DMS114 treated with DMSO at 0.1 percent for 48 hours (cell line): ENCODE results near the gene UTP11.
"Not testable (repeated sequence)": the region's sequence is repeated elsewhere in the genome, so short reads cannot be mapped to it uniquely, and the experiment has no call there.

Source experiments
- DNase-seq: peaks from one replicate; lab custom pipeline; 2025; ENCODE audit not compliant: unreplicated experiment; lab: John Stamatoyannopoulos, UW

UTP11 gene

GRCh38 chr1:38027201-38028104 lies 14.9 kb downstream of the UTP11 start:
- DNase-seq, result no peak

GRCh38 chr1:38028105-38028591 lies 15.6 kb downstream of the UTP11 start:
- DNase-seq, result no peak

- DNase-seq, result no peak
Measured at GRCh38 chr1:38028671-38029070, 16.1 kb downstream of the UTP11 start.

GRCh38 chr1:38029081-38029681 lies 16.6 kb downstream of the UTP11 start:
- no peak for DNase-seq

- DNase-seq, result no peak
Measured at GRCh38 chr1:38029685-38030511, 17.4 kb downstream of the UTP11 start.

GRCh38 chr1:38030596-38031512 lies 18.3 kb downstream of the UTP11 start:
- no peak for DNase-seq

- DNase-seq, result no peak
Measured at GRCh38 chr1:38031513-38031866, 19.0 kb downstream of the UTP11 start.

GRCh38 chr1:38032992-38033391 lies 20.5 kb downstream of the UTP11 start:
- not testable (repeated sequence) for DNase-seq

- DNase-seq, result no peak
Measured at GRCh38 chr1:38034871-38035270, 22.3 kb downstream of the UTP11 start.

- no peak for DNase-seq
Measured at GRCh38 chr1:38037221-38037939, 24.8 kb downstream of the UTP11 start.

GRCh38 chr1:38038861-38039260 lies 26.3 kb downstream of the UTP11 start:
- DNase-seq, result no peak

GRCh38 chr1:38039331-38040088 lies 27.0 kb downstream of the UTP11 start:
- DNase-seq, result no peak

- no peak for DNase-seq
Measured at GRCh38 chr1:38041936-38042834, 29.7 kb downstream of the UTP11 start.

GRCh38 chr1:38043036-38043747 lies 30.7 kb downstream of the UTP11 start:
- DNase-seq, result no peak

- DNase-seq, result no peak
Measured at GRCh38 chr1:38044221-38045215, 32.0 kb downstream of the UTP11 start.
